Ovary (tissue), 3 donors: ENCODE measurements around the gene GPD2.

ENCODE experiments used
- POLR2A ChIP-seq: fragments of 450-650 bp; IDR thresholded peaks from one replicate; pipeline ENCODE4 v1.6.1; 2017; ENCODE audit warnings: antibody characterized with exemption, mild to moderate bottlenecking, moderate library complexity
- TF ChIP-seq, protein P1 (sequence below), 3 donors: fragments of 450-650 bp in 2 of 3; fragments of 200-600 bp in 1 of 3; IDR thresholded peaks; one replicate each; pipeline versions ENCODE4 v1.5.1 to v1.8.0; 2016 to 2022; ENCODE audit warnings: antibody characterized with exemption in 3 of 3, mild to moderate bottlenecking in 1 of 3
- donor health status: DM: no; HTN: no; CAD: no.

DNA sequence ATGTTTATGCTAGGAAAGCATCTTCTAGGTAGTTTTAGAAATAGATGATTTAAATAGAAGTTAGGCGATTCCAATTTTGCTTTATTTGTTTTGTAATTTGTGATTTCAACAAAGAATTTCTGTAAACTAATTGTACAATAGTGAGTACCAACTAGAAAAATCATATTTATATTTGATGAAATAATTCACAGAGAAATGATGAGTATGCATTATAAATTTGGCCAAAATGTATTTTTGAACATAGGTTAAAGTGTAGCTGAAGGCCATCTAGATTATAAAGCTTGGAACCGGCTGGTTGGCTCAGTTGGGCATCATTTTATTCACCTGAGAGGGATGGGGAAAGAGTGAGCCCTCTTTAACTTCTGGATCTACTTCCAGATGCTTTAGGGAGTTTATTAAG is 50.4 kb downstream of the GPD2 start:
- TF ChIP-seq, protein P1, sequence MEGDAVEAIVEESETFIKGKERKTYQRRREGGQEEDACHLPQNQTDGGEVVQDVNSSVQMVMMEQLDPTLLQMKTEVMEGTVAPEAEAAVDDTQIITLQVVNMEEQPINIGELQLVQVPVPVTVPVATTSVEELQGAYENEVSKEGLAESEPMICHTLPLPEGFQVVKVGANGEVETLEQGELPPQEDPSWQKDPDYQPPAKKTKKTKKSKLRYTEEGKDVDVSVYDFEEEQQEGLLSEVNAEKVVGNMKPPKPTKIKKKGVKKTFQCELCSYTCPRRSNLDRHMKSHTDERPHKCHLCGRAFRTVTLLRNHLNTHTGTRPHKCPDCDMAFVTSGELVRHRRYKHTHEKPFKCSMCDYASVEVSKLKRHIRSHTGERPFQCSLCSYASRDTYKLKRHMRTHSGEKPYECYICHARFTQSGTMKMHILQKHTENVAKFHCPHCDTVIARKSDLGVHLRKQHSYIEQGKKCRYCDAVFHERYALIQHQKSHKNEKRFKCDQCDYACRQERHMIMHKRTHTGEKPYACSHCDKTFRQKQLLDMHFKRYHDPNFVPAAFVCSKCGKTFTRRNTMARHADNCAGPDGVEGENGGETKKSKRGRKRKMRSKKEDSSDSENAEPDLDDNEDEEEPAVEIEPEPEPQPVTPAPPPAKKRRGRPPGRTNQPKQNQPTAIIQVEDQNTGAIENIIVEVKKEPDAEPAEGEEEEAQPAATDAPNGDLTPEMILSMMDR (IDR thresholded peaks at IDR 0.05), result no peak
- no peak for TF ChIP-seq POLR2A
